GM23248 (cell line): ENCODE results near the gene RRP1. TPM values are rescaled to one million over a fixed set of nuclear protein-coding genes. Genes with fewer than 3 reads are reported as not detected.

Experiments used
- DNase-seq: peaks from one replicate; pipeline ENCODE4 v3.0.0-alpha.2; 2015
- H2AFZ ChIP-seq: fragments of 200-600 bp; sonication (generic); 2 replicates; pipeline ENCODE4 v1.6.1; 2016; ENCODE audit warnings: antibody characterized with exemption
- H3F3A ChIP-seq: fragments of 200-600 bp; sonication (generic); 2 replicates; pipeline ENCODE4 v1.6.1; 2016; ENCODE audit warnings: mild to moderate bottlenecking, antibody characterized with exemption, mixed run types; ENCODE audit not compliant: insufficient read depth
- H3K27ac ChIP-seq: fragments of 200-600 bp; sonication (generic); 2 replicates; pipeline ENCODE4 v1.5.1; 2016; ENCODE audit warnings: mild to moderate bottlenecking
- H3K27me3 ChIP-seq: fragments of 200-600 bp; sonication (generic); replicated peaks from 2 replicates; pipeline ENCODE4 v1.6.1; 2016; ENCODE audit warnings: mild to moderate bottlenecking; ENCODE audit not compliant: insufficient read depth
- H3K36me3 ChIP-seq: fragments of 200-600 bp; sonication (generic); 2 replicates; pipeline ENCODE4 v1.6.1; 2016; ENCODE audit warnings: low read depth, mild to moderate bottlenecking
- H3K4me1 ChIP-seq: fragments of 200-600 bp; sonication (generic); 2 replicates; pipeline ENCODE4 v1.6.1; 2016; ENCODE audit warnings: mild to moderate bottlenecking; ENCODE audit not compliant: insufficient read depth
- H3K4me2 ChIP-seq: fragments of 200-600 bp; sonication (generic); one replicate; pipeline ENCODE4 v1.6.1; 2016; ENCODE audit warnings: mild to moderate bottlenecking; ENCODE audit not compliant: unreplicated experiment
- H3K4me3 ChIP-seq: fragments of 200-600 bp; sonication (generic); 2 replicates; pipeline ENCODE4 v1.5.1; 2016; ENCODE audit warnings: mild to moderate bottlenecking
- H3K79me2 ChIP-seq: fragments of 200-600 bp; sonication (generic); 2 replicates; pipeline ENCODE4 v1.6.1; 2016; ENCODE audit warnings: mild to moderate bottlenecking; ENCODE audit not compliant: insufficient read depth
- H3K9ac ChIP-seq: fragments of 200-600 bp; sonication (generic); 2 replicates; pipeline ENCODE4 v1.6.1; 2016; ENCODE audit warnings: mild to moderate bottlenecking
- H3K9me2 ChIP-seq: fragments of 200-600 bp; sonication (generic); 2 replicates; pipeline ENCODE4 v1.6.1; 2016; ENCODE audit warnings: mixed run types, mild to moderate bottlenecking, moderate library complexity; ENCODE audit not compliant: insufficient read depth
- H3K9me3 ChIP-seq: fragments of 200-600 bp; sonication (generic); one replicate; pipeline ENCODE4 v1.6.1; 2017; ENCODE audit warnings: low read depth
- H4K20me1 ChIP-seq: fragments of 200-600 bp; sonication (generic); 2 replicates; pipeline ENCODE4 v1.6.0; 2016; ENCODE audit not compliant: insufficient read depth
- EZH2 ChIP-seq: fragments of 200-600 bp; sonication (generic); IDR thresholded peaks from 2 replicates; pipeline ENCODE4 v1.6.1; 2018; ENCODE audit warnings: antibody characterized with exemption, mild to moderate bottlenecking; ENCODE audit not compliant: insufficient read depth, poor library complexity, severe bottlenecking
- EZH2phosphoT487 ChIP-seq: fragments of 200-600 bp; sonication (generic); IDR thresholded peaks from 2 replicates; pipeline ENCODE4 v1.6.1; 2018; ENCODE audit warnings: antibody characterized with exemption, moderate library complexity, mild to moderate bottlenecking, low read depth; ENCODE audit not compliant: insufficient read depth
- WGBS, 2 experiments: methylation state at CpG; one replicate each; pipeline ENCODE4 v1.1.6; 2015 to 2017; ENCODE audit warnings: low lambda C conversion rate in 2 of 2, low coverage in 1 of 2; ENCODE audit errors: missing lambda C conversion rate in 2 of 2; 5-methylcytosine and 5-hydroxymethylcytosine counted together
- in situ Hi-C: fragments of 300-500 bp; cut with MboI; formaldehyde crosslinking; loops from 2 replicates; pipeline ENCODE4 v1.15.0; 2020
- polyA plus RNA-seq: library from polyadenylated mRNA; unstranded; fragments of >200 nt; fragmentation: Nextera tagmentation; extraction: Ambion mirVana; gene quantifications from 2 replicates; pipeline ENCODE4 v1.2.1, GENCODE V29; 2016
- total RNA-seq: library from RNA; depleted of rRNA; stranded (reverse); fragments of >200 nt; shearing (Covaris generic); gene quantifications from 2 replicates; pipeline ENCODE4 v1.2.3, GENCODE V29; 2014

Gene RRP1
- total and polyA plus RNA-seq, 2 experiments from 2014 or later = 17.6 to 22.3 TPM

DNA sequence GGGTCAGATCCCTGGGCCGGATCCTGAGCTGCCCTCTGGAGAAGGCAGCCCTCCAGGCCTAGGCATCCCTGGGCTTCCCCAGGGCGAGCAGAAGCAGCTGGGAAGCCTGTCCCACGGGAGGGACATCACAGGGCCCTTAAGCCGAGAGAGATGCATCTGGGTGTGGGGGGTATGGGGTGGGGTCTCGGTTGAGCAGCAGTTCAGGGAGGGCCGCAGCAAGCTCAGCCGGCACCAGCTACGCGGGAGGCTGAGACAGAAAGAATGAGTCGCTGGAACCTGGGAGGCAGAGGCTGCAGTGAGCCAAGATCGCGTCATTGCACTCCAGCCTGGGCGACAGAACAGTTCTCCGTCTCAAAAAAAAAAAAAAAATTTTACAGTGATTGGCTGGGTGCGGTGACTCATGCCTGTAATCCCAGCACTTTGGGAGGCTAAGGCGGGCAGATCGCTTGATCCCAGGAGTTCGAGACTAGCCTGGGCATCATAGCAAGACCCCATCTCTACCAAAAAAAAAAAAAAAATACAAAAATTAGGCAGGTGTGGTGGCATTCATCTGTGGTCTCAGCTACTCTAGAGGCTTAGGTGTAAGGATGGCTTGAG, 37.7 kb downstream of the RRP1 start:
- Histone ChIP-seq H3K4me1 (peaks cover 8% of the 10 kb centered on the region; the same call in 1 of the 2 replicates), H3K9ac (peak overlapping the region; percentile 43; the same call in 1 of the 2 replicates), H3K9me3 (no peaks in the 10 kb centered on the region), H3K36me3 (no peaks in the 10 kb centered on the region), H3K27me3 (peaks cover 16% of the 10 kb centered on the region; the same call in 1 of the 2 replicates), H3K27ac (peak overlapping the region; percentile 45), H3F3A (peaks cover 10% of the 10 kb centered on the region), H3K9me2 (no peaks in the 10 kb centered on the region), H2AFZ (no peak overlapping the region), H3K4me2 (no peak overlapping the region), H4K20me1 (no peaks in the 10 kb centered on the region), H3K79me2 (no peaks in the 10 kb centered on the region), H3K4me3 (no peak overlapping the region)
- in situ Hi-C loops = loop anchor here (10.0 kb wide), 1 partner anchor 138 kb away; no protein-coding TSS in a partner anchor
- peak; percentile 85 for DNase-seq
- TF ChIP-seq EZH2phosphoT487 (no peak), EZH2 (no peak)
- WGBS, 2 experiments = 5 to 7% methylated on average over 17 to 18 of the region's 18 CpGs

DNA sequence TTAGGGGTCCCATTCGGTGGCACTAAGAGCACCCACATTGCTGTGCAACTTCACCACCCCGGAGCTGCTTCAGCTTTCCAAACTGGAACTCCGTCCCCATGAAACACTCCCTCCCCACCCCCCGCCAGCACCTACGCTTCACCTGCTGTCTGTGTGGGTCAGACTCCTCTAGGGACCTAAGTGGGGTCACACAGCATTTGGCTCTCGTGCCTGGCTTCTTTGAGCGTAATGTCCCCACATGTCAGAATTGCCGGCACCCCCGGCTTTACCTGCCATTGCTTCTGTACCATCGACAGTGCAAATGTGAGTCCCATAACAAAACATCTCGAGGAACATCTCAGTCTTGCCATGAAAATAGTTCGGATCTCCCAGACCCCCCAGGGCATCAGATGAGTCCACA, 39.8 kb downstream of the RRP1 start:
- Histone ChIP-seq H3K4me2 (no peak overlapping the region), H3K27me3 (peaks cover 16% of the 10 kb centered on the region; the same call in 1 of the 2 replicates), H3K4me1 (peaks cover 7% of the 10 kb centered on the region; the same call in 1 of the 2 replicates), H3K27ac (no peak overlapping the region), H3F3A (peaks cover 9% of the 10 kb centered on the region), H3K9me2 (no peaks in the 10 kb centered on the region), H4K20me1 (no peaks in the 10 kb centered on the region), H2AFZ (no peak overlapping the region), H3K79me2 (no peaks in the 10 kb centered on the region), H3K9me3 (no peaks in the 10 kb centered on the region), H3K4me3 (no peak overlapping the region), H3K9ac (no peak overlapping the region), H3K36me3 (no peaks in the 10 kb centered on the region)
- in situ Hi-C loops = loop anchor here (10.0 kb wide), 1 partner anchor 136 kb away; no protein-coding TSS in a partner anchor
- no peak for DNase-seq
- 80 to 92% methylated on average over 10 to 12 of the region's 12 CpGs for WGBS, 2 experiments
- TF ChIP-seq EZH2 = no peak
- no peak for TF ChIP-seq EZH2phosphoT487

- Histone ChIP-seq H3K36me3 (no peaks in the 10 kb centered on the region), H3K4me3 (no peak overlapping the region), H3K27ac (no peak overlapping the region), H2AFZ (no peak overlapping the region), H3K9ac (no peak overlapping the region), H4K20me1 (no peaks in the 10 kb centered on the region), H3F3A (peaks cover 6% of the 10 kb centered on the region), H3K4me2 (no peak overlapping the region), H3K9me3 (no peaks in the 10 kb centered on the region), H3K9me2 (no peaks in the 10 kb centered on the region), H3K27me3 (peaks cover 16% of the 10 kb centered on the region; the same call in 1 of the 2 replicates), H3K79me2 (no peaks in the 10 kb centered on the region), H3K4me1 (0 out of 2 replicates have a peak, but pooled peaks cover 4% of the 10 kb centered on the region)
- TF ChIP-seq EZH2 (no peak), EZH2phosphoT487 (no peak)
- 61 to 70% methylated on average over 21 of the region's 22 CpGs for WGBS, 2 experiments
- in situ Hi-C loops = loop anchor here (10.0 kb wide), 1 partner anchor 135 kb away; no protein-coding TSS in a partner anchor
- no peak for DNase-seq
These were observed 40.3 kb downstream of the RRP1 start for GRCh38 chr21:43829575-43830119.

GRCh38 chr21:43832158-43832550, 42.8 kb downstream of the RRP1 start:
- H3K9me3 ChIP-seq = no peaks in the 10 kb centered on the region
- no peak overlapping the region for H3K9ac ChIP-seq
- H3K27me3 ChIP-seq = peaks cover 24% of the 10 kb centered on the region
- in situ Hi-C loops = no loop called here
- WGBS, 2 experiments = 77 to 78% methylated on average over 14 of the region's 14 CpGs
- no peaks in the 10 kb centered on the region for H3K36me3 ChIP-seq
- no peak for TF ChIP-seq EZH2
- no peak for TF ChIP-seq EZH2phosphoT487
- no peaks in the 10 kb centered on the region for H4K20me1 ChIP-seq
- H3K4me3 ChIP-seq = no peak overlapping the region
- H3K9me2 ChIP-seq = no peaks in the 10 kb centered on the region
- no peak overlapping the region for H2AFZ ChIP-seq
- no peaks in the 10 kb centered on the region for H3K79me2 ChIP-seq
- H3F3A ChIP-seq = no peaks in the 10 kb centered on the region
- no peaks in the 10 kb centered on the region for H3K4me1 ChIP-seq
- no peak overlapping the region for H3K4me2 ChIP-seq
- no peak for DNase-seq
- no peak overlapping the region for H3K27ac ChIP-seq
